22Rv1 (cell line): ENCODE data around the gene SAAL1.

Experiments
- ZFX ChIP-seq: fragments of 450-650 bp; IDR thresholded peaks from 2 replicates; pipeline ENCODE4 v1.6.1; 2017; ENCODE audit warnings: antibody characterized with exemption, borderline replicate concordance
- TF ChIP-seq, protein P1 (sequence below): fragments of 450-650 bp; IDR thresholded peaks from 2 replicates; pipeline ENCODE4 v1.5.1; 2017; ENCODE audit warnings: mild to moderate bottlenecking

- TF ChIP-seq, protein P1, sequence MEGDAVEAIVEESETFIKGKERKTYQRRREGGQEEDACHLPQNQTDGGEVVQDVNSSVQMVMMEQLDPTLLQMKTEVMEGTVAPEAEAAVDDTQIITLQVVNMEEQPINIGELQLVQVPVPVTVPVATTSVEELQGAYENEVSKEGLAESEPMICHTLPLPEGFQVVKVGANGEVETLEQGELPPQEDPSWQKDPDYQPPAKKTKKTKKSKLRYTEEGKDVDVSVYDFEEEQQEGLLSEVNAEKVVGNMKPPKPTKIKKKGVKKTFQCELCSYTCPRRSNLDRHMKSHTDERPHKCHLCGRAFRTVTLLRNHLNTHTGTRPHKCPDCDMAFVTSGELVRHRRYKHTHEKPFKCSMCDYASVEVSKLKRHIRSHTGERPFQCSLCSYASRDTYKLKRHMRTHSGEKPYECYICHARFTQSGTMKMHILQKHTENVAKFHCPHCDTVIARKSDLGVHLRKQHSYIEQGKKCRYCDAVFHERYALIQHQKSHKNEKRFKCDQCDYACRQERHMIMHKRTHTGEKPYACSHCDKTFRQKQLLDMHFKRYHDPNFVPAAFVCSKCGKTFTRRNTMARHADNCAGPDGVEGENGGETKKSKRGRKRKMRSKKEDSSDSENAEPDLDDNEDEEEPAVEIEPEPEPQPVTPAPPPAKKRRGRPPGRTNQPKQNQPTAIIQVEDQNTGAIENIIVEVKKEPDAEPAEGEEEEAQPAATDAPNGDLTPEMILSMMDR, result no peak
- TF ChIP-seq ZFX, result no peak
Observed at GRCh38 chr11:18135308-18135707, 29.4 kb upstream of the SAAL1 start.
